ENCODE data around the gene MEGF6. TPM values are rescaled to one million over a fixed set of nuclear protein-coding genes. Genes with fewer than 3 reads are reported as not detected.

The MEGF6 gene
- total RNA-seq, 2 donors from 2014 or later, result 22.4 to 24.9 TPM

GRCh38 chr1:3495776-3496745 is 115.2 kb downstream of the MEGF6 start:
- H3K4me1 ChIP-seq, result peaks cover 5% of the 10 kb centered on the region
- no peaks in the 10 kb centered on the region for H3K27me3 ChIP-seq
- no peaks in the 10 kb centered on the region for H3K9me3 ChIP-seq
- ATAC-seq (no peak), DNase-seq (no peak)
- 74 to 87% methylated on average over 17 to 34 of the region's 36 CpGs for WGBS, 2 donors
- no peaks in the 10 kb centered on the region for H3K36me3 ChIP-seq (replicated peaks in 1 of 2; ENCODE audit: insufficient read depth in 1 of 2, low read depth in 2 of 2)
- no peak overlapping the region for H3K4me3 ChIP-seq
- TF ChIP-seq, protein P1, sequence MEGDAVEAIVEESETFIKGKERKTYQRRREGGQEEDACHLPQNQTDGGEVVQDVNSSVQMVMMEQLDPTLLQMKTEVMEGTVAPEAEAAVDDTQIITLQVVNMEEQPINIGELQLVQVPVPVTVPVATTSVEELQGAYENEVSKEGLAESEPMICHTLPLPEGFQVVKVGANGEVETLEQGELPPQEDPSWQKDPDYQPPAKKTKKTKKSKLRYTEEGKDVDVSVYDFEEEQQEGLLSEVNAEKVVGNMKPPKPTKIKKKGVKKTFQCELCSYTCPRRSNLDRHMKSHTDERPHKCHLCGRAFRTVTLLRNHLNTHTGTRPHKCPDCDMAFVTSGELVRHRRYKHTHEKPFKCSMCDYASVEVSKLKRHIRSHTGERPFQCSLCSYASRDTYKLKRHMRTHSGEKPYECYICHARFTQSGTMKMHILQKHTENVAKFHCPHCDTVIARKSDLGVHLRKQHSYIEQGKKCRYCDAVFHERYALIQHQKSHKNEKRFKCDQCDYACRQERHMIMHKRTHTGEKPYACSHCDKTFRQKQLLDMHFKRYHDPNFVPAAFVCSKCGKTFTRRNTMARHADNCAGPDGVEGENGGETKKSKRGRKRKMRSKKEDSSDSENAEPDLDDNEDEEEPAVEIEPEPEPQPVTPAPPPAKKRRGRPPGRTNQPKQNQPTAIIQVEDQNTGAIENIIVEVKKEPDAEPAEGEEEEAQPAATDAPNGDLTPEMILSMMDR (IDR thresholded peaks at IDR 0.05), result no peak
- no peak for TF ChIP-seq POLR2A (IDR thresholded peaks at IDR 0.05)
- intact Hi-C loops (cut with DNase I), result no loop called here
- no peak overlapping the region for H3K27ac ChIP-seq

DNA sequence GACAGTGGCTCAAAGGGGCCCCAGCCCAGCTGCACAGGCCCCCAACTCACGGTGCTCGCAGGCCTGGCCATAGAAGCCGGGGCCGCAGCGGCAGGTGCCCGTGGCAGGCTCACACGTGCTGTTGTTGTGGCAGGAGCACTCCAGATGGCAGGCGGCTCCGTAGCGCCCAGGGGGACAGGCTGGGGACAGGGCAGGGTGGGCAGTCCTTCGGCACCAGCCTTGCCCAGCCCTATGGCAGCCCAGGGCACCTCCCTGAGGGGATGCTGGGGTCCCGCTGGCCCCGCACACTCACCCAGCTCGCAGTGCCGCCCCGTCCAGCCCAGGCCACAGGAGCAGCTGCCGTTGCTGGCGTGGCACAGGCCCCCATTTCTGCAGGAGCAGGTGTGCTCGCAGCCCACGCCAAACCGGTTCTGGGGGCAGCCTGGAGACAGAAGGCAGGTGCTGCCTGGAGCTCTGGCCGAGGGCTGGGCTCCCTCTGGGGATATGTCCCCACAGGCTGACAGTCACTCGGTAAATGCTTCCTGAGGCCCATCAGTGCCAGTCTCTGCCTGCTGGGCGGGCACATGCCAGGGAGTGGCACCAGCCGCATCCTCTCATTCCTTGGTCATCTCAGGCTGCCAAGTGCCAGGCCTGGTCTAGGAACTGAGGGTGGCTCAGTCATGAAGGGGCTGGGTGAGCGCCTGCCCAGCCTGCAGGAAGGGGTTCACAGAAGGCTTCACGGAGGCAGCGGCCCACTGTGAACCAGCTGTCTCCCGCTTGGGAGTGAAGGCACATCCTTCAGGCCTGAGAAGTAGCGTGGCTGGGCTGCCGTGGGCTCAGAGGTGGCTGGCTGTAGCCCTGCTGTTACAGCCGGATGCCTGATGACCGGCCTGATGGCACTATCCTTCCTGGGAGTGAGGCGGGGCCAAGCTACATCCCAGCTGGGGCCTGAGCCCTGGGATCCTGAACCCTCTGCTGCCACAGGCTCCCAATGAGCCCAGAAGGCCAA is 116.7 kb downstream of the MEGF6 start:
- WGBS, 2 donors, result 73 to 86% methylated on average over 4 to 30 of the region's 34 CpGs
- ATAC-seq (no peak), DNase-seq (no peak)
- H3K36me3 ChIP-seq (replicated peaks in 1 of 2; ENCODE audit: insufficient read depth in 1 of 2, low read depth in 2 of 2), result no peaks in the 10 kb centered on the region
- no peak overlapping the region for H3K27ac ChIP-seq
- intact Hi-C loops (cut with DNase I), result no loop called here
- no peak overlapping the region for H3K4me3 ChIP-seq
- peaks cover 7% of the 10 kb centered on the region for H3K4me1 ChIP-seq
- no peaks in the 10 kb centered on the region for H3K9me3 ChIP-seq
- H3K27me3 ChIP-seq, result no peaks in the 10 kb centered on the region
- TF ChIP-seq POLR2A (IDR thresholded peaks at IDR 0.05), result no peak
- TF ChIP-seq, protein P1 (IDR thresholded peaks at IDR 0.05), result no peak

DNA sequence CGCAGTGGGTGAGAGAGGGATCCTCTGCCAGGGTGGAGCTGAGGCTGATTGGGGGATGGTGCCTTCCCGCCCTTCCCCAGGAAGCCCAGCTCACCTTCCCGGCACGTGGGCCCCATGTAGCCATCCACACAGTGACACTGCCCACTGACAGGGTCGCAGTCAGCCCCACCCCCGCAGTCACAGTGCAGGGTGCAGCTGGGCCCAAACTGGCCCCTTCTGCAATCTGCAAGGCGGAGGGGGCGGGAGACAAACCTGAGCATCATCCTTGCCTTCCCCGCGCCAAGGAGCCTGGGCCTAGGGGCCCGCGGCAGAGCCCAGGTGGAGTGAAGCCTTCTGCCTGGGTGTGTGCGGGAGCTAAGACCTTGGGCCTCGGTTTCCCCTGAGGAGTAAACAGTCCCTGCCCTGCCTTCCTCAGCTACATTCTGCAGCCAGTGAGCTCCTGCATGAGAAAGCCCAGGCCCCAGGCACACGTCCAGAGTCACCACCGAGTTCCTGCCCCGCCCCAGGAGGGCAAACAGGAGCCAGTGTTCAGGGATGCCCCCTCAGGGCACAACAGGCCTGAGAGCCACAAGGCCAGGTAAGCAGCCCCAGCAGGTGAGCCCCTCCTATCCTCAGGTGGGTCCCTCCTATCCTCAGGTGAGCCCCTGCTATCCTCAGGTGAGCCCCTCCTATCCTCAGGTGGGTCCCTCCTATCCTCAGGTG is 118.6 kb downstream of the MEGF6 start:
- ATAC-seq (no peak), DNase-seq (no peak)
- Histone ChIP-seq H3K9me3 (no peaks in the 10 kb centered on the region), H3K27me3 (no peaks in the 10 kb centered on the region), H3K36me3 (replicated peaks in 1 of 2; ENCODE audit: insufficient read depth in 1 of 2, low read depth in 2 of 2) (no peaks in the 10 kb centered on the region), H3K4me1 (peaks cover 7% of the 10 kb centered on the region), H3K4me3 (no peak overlapping the region), H3K27ac (no peak overlapping the region)
- intact Hi-C loops (cut with DNase I), result loop anchor here (2.0 kb wide), 1 partner anchor 122 kb away; no protein-coding TSS in a partner anchor
- WGBS, 2 donors, result 84% methylated on average over 17 of the region's 17 CpGs; no CpG with 5 or more reads in 1 of the 2 donors
- TF ChIP-seq, protein P1 (IDR thresholded peaks at IDR 0.05), result no peak
- no peak for TF ChIP-seq POLR2A (IDR thresholded peaks at IDR 0.05)

Data from body of pancreas (tissue), 4 donors.